Heart left ventricle (tissue), 16 donors: ENCODE measurements around the gene AXDND1. TPM values are rescaled to one million over a fixed set of nuclear protein-coding genes. Genes with fewer than 3 reads are reported as not detected.

Source experiments
- ATAC-seq, 4 donors: fragments of 200-7000 bp; cut with Tn5 transposase; one replicate each; pipeline ENCODE4 v1.9.1; 2020 to 2022; ENCODE audit warnings: moderate library complexity in 4 of 4, mild to moderate bottlenecking in 3 of 4, moderate number of reproducible peaks in 1 of 4
- DNase-seq, 5 donors: peaks; one replicate each; pipeline ENCODE4 v3.0.0-alpha.2; 2020
- H3K27ac ChIP-seq, 12 donors: fragments of 200-600 bp; sonication (generic) in 4 of 12; one replicate each; pipeline versions ENCODE4 v1.5.0 to v1.8.0; 2016 to 2022; ENCODE audit warnings: mild to moderate bottlenecking in 2 of 12
- H3K27me3 ChIP-seq, 9 donors: fragments of 200-600 bp; sonication (generic) in 2 of 9; one replicate each; pipeline versions ENCODE4 v1.5.1 to v1.8.0; 2016 to 2022; ENCODE audit warnings: mild to moderate bottlenecking in 3 of 9
- H3K36me3 ChIP-seq, 9 donors: fragments of 200-600 bp; sonication (generic) in 2 of 9; one replicate each; pipeline versions ENCODE4 v1.5.0 to v1.8.0; 2018 to 2022; ENCODE audit warnings: mild to moderate bottlenecking in 2 of 9
- H3K4me1 ChIP-seq, 12 donors: fragments of 200-600 bp; sonication (generic) in 4 of 12; one replicate each; pipeline versions ENCODE4 v1.5.0 to v1.8.0; 2016 to 2022; ENCODE audit warnings: mild to moderate bottlenecking in 3 of 12
- H3K4me3 ChIP-seq, 12 donors: fragments of 200-600 bp; sonication (generic) in 4 of 12; one replicate each; pipeline versions ENCODE4 v1.5.0 to v1.8.0; 2017 to 2022; ENCODE audit warnings: mild to moderate bottlenecking in 9 of 12, moderate library complexity in 4 of 12
- H3K9me3 ChIP-seq, 12 donors: fragments of 200-600 bp; sonication (generic) in 4 of 12; one replicate each; pipeline versions ENCODE4 v1.5.0 to v1.8.0; 2016 to 2022; ENCODE audit warnings: mild to moderate bottlenecking in 1 of 12
- POLR2A ChIP-seq, 2 donors: fragments of 450-650 bp; IDR thresholded peaks; one replicate each; pipeline ENCODE4 v1.6.1; 2017; ENCODE audit warnings: antibody characterized with exemption in 2 of 2, mild to moderate bottlenecking in 2 of 2, moderate library complexity in 2 of 2
- WGBS, 4 donors: extraction: QIAGEN DNeasy Blood & Tissue Kit in 2 of 4; methylation state at CpG; one replicate each; pipeline versions ENCODE4 v1.1.5 to v1.1.7; 2013 to 2018; 5-methylcytosine and 5-hydroxymethylcytosine counted together
- intact Hi-C, 10 donors: fragments of 100-400 bp; cut with DNase I; formaldehyde crosslinking; loops; one replicate each; pipeline versions ENCODE4 v1.11.1 to v1.14.2; 2022
- polyA plus RNA-seq, 2 donors: library from polyadenylated mRNA; stranded (reverse); fragments of 200-250 nt; gene quantifications; one replicate each; pipeline ENCODE4 v1.2.3, GENCODE V29; 2013
- total RNA-seq, 9 donors: library from RNA; depleted of rRNA in 2 of 9; stranded (reverse); fragments of >200 nt in 2 of 9; fragmentation: NEBNext Ultra II Directional in 3 of 9; extraction: Animal tissue kit (Norgen Biotek cat#: 25700) in 3 of 9; gene quantifications; one replicate each; pipeline versions ENCODE4 v1.1.0 to v1.2.4, GENCODE V29; 2016 to 2023
- TF ChIP-seq, protein P1 (sequence below), 12 donors: fragments of 200-600 bp; sonication (generic) in 4 of 12; IDR thresholded peaks; one replicate each; pipeline versions ENCODE4 v1.5.0 to v1.8.0; 2018 to 2022; ENCODE audit warnings: antibody characterized with exemption in 12 of 12, mild to moderate bottlenecking in 5 of 12
- donor health status: ischemic (EF 13 %, LVEDD 7.1; RV severe dilation, severe dysfunction).
- donor health status: healthy with polysubstance abuse.
- donor health status: DM: no; HTN: yes; CAD: no.
- donor health status: DM: no; HTN: no; CAD: no.
- donor health status: ischemic (EF 25% LVEDD 6.9; RV normal size, moderate dysfunction).
- donor health status: ischemic (EF 25% LVEDD 5.7; RV mildly dilated, moderate dysfunction).
- donor health status: healthy.
- donor health status: DM: yes; HTN: yes; CAD: no.
- donor health status: ischemic (EF 35%, LVEDD 5.7; RV mildly dilated, moderate dysfunction).
- donor health status: nonischemic (EF 11% LVEDD 7.7; RV severe dilation, severe dysfunction).
- donor health status: DM: yes; HTN: yes; CAD: no.
- donor health status: PGD.
- donor health status: ischemic (EF 29% LVEDD 5.4; RV normal size, mild dysfunction).
- donor health status: nonischemic (EF 23%, LVEDD 6.1; RV moderate dilation, normal function).

AXDND1 gene
- total and polyA plus RNA-seq, 11 donors: 0.08 to 0.16 TPM; not detected in 9

DNA sequence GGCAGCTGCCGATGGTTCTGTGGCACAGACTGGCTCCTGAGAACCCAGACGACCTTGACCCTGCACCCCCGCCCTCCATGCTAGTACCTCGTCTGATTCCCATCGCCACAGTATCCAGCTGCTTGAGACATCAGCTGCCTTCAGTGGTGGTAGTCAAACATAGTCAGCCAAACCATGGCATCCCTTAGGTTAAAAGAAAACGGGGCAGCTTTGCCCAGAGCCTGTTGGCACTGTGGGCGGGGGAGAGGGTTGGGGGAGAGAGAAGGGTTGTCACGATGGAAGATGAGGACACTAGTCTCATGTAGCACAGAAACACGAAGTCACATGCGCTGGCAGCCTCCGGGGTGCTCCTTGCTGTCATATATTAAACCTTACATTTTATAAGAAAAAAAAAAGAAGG, 224.9 kb downstream of the AXDND1 start:
- H3K27me3 ChIP-seq: peaks cover 6 to 57% (median 25%) of the 10 kb centered on the region in 9 donors
- intact Hi-C loops: no loop called here
- H3K9me3 ChIP-seq: no peaks in the 10 kb centered on the region
- 87 to 90% (median 89%) methylated on average over 11 of the region's 11 CpGs for WGBS, 4 donors
- H3K4me3 ChIP-seq: no peak overlapping the region
- peaks cover 0 to 15% (median 0%) of the 10 kb centered on the region in 12 donors for H3K4me1 ChIP-seq
- H3K36me3 ChIP-seq: no peaks in the 10 kb centered on the region
- TF ChIP-seq, protein P1, sequence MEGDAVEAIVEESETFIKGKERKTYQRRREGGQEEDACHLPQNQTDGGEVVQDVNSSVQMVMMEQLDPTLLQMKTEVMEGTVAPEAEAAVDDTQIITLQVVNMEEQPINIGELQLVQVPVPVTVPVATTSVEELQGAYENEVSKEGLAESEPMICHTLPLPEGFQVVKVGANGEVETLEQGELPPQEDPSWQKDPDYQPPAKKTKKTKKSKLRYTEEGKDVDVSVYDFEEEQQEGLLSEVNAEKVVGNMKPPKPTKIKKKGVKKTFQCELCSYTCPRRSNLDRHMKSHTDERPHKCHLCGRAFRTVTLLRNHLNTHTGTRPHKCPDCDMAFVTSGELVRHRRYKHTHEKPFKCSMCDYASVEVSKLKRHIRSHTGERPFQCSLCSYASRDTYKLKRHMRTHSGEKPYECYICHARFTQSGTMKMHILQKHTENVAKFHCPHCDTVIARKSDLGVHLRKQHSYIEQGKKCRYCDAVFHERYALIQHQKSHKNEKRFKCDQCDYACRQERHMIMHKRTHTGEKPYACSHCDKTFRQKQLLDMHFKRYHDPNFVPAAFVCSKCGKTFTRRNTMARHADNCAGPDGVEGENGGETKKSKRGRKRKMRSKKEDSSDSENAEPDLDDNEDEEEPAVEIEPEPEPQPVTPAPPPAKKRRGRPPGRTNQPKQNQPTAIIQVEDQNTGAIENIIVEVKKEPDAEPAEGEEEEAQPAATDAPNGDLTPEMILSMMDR (IDR thresholded peaks at IDR 0.05): no peak
- no peak for TF ChIP-seq POLR2A (IDR thresholded peaks at IDR 0.05)
- DNase-seq: no peak
- no peak for ATAC-seq
- H3K27ac ChIP-seq: no peak overlapping the region

DNA sequence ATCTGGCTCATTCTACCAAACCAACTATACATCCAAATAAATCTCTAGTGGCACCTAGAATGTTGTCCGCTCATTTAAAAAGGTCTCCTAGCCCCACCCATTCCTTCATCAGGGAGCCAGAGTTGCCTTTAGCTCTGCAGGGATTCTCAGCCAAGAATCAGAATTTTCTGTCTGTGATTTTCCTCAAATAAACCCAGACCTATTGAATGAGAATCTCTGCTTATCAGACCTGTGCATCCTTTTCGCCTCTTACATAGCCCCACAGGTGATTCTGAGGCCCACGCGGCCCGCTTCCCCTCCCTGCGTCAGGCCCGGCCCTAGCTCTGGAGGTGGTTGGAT, 225.5 kb downstream of the AXDND1 start:
- no peak for ATAC-seq
- TF ChIP-seq POLR2A (IDR thresholded peaks at IDR 0.05): no peak
- TF ChIP-seq, protein P1 (IDR thresholded peaks at IDR 0.05): no peak

DNA sequence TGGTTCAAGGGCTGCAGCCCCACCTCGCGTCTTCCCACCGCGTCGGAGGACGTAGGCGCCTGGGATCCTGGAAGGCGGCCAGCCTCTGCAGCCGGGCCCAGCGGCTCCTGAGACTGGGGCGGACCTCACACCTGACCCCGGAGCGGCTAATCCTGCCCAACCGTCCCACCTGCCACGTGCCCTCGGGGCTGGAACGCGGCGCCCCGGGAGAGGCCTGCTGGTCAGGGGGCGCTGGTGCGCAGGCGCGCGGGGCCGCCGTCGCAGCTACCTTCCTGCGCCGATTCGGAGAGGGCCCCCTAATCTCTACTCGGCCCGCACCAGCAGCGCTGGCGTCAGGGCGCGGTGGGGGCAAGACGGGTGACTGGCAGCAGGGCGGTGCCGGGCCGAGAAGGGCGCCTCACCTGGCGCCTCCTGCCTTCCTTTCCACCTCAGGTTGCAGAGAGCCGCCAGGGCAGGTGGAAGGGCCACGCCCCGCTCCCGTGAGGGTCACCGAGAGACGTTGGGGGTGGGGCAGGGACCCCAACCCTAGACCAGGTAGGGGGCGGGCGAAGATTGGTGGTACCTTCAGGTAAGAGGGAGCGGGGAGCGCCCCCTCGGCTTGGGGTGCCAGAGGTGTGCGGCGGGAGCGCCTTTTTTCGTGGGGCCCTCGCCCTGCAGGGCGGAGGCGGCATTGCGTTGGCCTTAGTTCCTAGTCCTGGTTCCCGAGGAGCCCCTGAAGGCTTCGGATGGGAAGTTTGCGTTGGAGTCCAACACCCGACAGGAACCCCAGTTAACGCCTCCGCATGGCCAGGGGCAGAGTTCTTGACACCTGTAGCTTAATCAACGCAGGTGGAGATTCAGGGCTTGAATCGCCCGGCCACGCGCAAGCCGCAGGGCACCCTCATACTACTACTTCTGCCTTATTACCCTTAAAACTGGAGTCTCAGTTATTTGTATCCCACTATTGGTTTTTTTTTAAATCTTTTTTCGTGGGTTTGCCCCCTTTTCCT, 226.1 kb downstream of the AXDND1 start, which contains the start of gene TDRD5:
Gene TDRD5, plus strand, starts transcription at position 241 of the 989 bp plus-strand sequence. CDS start 784 bp downstream, outside the sequence.
- intact Hi-C loops: no loop called here
- ATAC-seq (no peak), DNase-seq (peak in 1 of 5 donors; percentile 56)
- WGBS, 4 donors: 12 to 21% (median 14%) methylated on average over 42 to 75 of the region's 75 CpGs
- no peak within 1 kb of the TSS for H3K27ac ChIP-seq
- H3K9me3 ChIP-seq: no peaks in the 10 kb centered on the region
- H3K4me1 ChIP-seq: peaks cover 0 to 8% (median 0%) of the 10 kb centered on the region in 12 donors
- TF ChIP-seq, protein P1 (IDR thresholded peaks at IDR 0.05): no peak
- no peak for TF ChIP-seq POLR2A (IDR thresholded peaks at IDR 0.05)
- no peaks in the 10 kb centered on the region for H3K36me3 ChIP-seq
- H3K27me3 ChIP-seq: peaks cover 6 to 52% (median 21%) of the 10 kb centered on the region in 9 donors
- peak within 1 kb of the TSS in 1 of 12 donors; percentile 16 for H3K4me3 ChIP-seq

More for the DNA sequence above, 225.5 kb downstream of the AXDND1 start:
- DNase-seq: no peak
- intact Hi-C loops: no loop called here
- peak overlapping the region in 1 of 12 donors; percentile 16 for H3K4me3 ChIP-seq
- peaks cover 6 to 52% (median 24%) of the 10 kb centered on the region in 9 donors for H3K27me3 ChIP-seq
- no peaks in the 10 kb centered on the region for H3K9me3 ChIP-seq
- H3K36me3 ChIP-seq: no peaks in the 10 kb centered on the region
- H3K27ac ChIP-seq: no peak overlapping the region
- H3K4me1 ChIP-seq: peaks cover 0 to 11% (median 0%) of the 10 kb centered on the region in 12 donors
- WGBS, 4 donors: 23 to 35% (median 30%) methylated on average over 7 of the region's 7 CpGs

DNA sequence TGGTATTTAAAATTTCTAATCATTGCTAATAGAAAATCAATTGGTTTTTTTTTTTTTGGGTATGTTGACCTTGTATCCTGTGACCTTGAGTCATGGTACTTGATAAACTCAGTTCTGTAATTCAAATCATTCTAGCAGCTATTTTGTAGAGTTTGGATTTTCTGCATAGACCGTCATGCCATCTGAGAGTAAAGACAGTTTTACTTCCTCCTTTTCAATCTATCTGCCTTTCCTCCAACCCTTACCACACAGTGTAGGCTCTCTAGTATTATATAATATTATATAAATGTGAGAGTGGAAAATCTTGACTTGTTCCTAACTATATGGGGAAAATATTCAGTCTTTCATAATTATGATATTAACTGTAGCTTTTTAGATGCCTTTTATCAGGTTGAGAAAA, 232.9 kb downstream of the AXDND1 start:
- H3K4me3 ChIP-seq: no peak overlapping the region

More for the DNA sequence above, 232.9 kb downstream of the AXDND1 start:
- Histone ChIP-seq H3K9me3 (peaks cover 0 to 6% (median 0%) of the 10 kb centered on the region in 12 donors), H3K27me3 (peaks cover 0 to 35% (median 4%) of the 10 kb centered on the region in 9 donors), H3K4me1 (no peaks in the 10 kb centered on the region), H3K27ac (no peak overlapping the region), H3K36me3 (no peaks in the 10 kb centered on the region)
- intact Hi-C loops: no loop called here
- no peak for TF ChIP-seq POLR2A (IDR thresholded peaks at IDR 0.05)
- TF ChIP-seq, protein P1 (IDR thresholded peaks at IDR 0.05): no peak
- no peak for DNase-seq
- WGBS, 4 donors: 71 to 83% (median 80%) methylated on average over 1 of the region's 1 CpG
- no peak for ATAC-seq
